Stimulated activated CD4-positive, alpha-beta T cell treated with anti-CD3 and anti-CD28 coated beads, Interleukin-15, amount 100 ng/mL, for 24 hours (primary cell): ENCODE measurements around the gene SEPTIN2.
"Not testable (repeated sequence)": the region's sequence is repeated elsewhere in the genome, so short reads cannot be mapped to it uniquely, and the experiment has no call there.

Experiments used
- DNase-seq: peaks from one replicate; pipeline ENCODE4 v3.0.0-alpha.2; 2020

SEPTIN2 gene

DNA sequence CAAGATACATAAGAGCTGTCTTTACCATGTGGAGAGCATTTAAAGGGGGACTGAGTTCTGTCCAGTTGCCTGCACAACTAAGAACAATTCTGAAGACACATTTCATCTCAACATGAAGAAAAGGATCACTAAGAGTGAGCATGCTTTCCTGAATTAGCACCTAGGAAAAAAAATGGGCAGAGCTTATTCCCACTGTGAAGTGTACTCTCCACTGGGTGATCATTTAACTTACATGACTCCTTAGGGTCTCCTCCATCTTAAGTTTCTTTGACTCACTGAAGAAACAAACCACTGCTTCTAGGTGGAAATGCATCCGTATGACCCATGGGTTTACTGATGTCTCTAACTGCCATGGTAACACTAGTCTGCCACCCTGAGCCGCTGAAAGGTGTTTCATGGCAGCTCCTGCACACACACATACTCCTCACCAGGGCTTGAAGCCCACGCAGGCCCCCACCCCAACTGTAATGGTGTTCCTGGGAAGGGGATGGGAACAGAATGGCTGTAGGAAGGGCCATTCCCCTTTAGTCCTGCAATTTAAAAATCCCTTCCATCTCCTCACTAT is 27.3 kb upstream of the SEPTIN2 start:
- no peak for DNase-seq

DNA sequence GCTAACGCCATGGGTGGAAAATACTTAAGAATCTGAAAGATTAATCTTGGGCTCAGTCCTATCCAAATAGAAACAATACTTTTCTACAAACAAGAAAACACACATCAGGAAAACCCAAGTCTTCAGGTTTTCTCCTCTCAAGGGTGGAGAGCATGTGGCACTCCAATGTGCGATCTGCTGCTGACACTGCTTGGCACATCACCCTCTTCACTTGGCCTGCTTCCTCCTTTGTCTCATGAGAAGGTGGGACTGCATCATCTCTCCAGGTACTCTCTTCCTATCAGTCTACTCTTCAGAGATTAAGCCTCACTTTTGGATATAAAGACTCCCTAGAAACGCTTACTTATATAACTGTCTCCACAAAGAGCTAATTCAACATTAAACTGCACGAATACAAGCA is 26.7 kb upstream of the SEPTIN2 start:
- no peak for DNase-seq

DNA sequence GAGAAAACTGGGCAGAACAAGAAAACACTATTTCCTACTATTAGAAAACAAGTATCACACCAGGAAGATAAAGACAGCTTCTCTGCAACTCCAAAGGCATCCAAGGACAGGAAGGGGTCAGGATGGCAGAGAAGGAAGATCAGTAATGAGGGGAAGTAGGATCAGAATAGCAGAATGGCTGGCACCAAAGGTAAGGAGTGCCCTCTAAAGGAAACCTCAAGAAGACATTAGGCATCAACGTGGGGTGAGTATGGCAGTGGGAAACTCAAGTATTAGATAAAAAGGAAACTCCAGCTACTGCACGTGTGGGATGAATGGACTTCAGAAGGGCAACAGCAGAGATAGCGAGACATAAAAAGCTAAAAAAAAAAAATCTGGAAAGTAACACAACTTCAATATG is 26.1 kb upstream of the SEPTIN2 start:
- DNase-seq: no peak

DNA sequence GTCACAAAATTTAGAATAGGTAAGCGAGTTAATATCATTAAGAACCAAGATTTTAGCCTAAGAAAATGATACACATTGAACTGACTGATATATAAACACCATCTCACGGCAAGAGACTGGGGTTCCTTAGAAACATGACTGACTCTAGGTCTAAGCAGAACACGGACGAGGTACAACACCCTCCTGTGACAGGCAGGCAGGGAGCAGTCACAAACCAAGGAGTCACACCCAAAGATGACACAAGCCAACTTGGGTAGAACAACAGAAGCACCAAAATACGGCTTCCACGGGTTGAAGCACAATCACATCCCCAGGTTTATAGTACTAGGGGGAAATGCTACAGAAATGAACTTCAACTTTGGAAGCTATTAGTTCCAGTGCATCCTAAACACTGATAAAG is 24.6 kb upstream of the SEPTIN2 start:
- no peak for DNase-seq

DNA sequence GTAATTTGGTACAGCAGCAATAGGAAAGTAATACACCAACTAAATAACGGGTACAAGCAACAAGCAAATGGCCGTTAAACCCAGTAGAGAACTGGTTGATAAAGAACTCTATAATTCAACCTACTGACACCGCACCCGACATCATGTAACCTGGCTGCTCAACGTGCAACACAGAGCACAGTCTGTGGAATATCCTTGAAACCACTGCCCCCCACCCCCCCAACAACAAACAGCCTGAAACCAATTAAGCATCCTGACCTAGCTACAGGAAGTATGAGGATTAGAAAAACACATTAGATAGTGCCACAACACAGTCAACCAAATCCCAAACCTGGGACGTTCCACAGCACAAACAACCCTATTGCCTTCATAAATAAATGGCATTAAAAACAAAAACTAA is 23.7 kb upstream of the SEPTIN2 start:
- DNase-seq: no peak

DNA sequence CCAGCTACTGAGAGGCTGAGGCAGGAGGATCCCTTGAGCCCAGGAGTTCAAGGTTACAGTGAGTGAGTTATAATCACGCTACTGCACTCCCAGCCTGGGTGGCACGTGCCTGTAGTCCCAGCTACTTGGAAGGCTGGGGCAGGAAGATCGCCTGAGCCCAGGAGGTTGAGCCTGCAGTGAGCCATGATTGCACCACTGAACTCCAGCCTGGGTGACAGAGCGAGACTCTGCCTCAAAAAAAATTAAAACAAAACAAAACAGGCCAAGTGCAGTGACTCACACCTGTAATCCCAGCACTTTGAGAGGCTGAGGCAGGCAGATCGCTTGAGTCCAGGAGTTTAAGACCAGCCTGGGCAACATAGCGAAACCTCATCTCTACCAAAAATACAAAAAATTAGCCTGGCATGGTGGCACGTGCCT is 22.3 kb upstream of the SEPTIN2 start:
- not testable (repeated sequence) for DNase-seq

DNA sequence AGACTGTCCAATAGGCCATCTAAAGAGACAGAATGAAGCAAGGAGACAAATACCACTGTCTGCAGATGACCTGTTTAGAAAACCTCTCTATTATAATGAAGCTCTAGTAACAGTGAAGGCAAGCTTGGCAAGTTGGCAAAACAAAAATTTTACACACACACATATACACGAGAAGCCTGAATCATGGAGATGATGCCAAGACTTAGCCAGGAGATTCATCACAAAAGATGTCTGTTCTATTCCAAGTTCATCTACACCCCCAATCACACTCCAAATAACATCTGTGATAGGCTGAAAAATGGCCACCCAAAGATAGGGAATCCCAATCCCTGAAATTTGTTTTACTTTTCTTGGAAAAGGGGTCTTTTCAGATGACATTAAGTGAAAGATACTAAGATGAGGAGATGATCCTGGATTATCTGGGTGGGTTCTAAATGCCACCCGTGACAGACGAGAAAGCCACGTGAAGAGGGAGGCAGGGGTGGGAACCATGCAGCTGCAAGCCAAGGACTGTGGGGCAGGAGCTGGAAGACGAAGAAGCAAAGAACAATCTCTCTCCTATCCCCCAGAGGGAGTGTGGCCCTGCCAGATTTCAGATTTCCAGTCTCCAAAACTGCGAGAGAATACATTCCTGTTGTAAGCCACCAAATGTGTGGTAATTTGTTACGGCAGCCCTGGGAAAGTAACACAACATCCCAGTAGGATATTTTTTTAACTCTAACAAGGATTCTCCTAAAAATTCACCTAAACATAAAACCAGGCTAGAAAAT is 20.2 kb upstream of the SEPTIN2 start:
- no peak for DNase-seq

DNA sequence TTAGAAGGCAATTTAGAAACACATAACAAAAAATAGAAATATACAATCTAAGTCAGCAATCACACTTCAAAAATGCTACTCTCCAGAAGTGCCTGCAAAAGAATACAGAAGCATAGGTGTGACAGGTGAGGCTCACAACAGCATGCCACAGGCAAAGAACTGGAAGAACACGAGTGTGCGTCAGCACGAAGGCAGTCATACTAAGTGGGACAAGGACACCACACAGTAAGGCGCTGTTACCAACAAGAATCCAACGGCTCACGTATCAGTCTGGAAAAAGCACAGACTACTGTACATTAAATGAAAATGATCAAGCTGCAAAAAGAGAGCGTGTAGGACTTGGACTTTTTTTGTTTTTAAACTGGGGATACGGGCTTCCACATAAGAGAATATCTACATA is 19.0 kb upstream of the SEPTIN2 start:
- no peak for DNase-seq

DNA sequence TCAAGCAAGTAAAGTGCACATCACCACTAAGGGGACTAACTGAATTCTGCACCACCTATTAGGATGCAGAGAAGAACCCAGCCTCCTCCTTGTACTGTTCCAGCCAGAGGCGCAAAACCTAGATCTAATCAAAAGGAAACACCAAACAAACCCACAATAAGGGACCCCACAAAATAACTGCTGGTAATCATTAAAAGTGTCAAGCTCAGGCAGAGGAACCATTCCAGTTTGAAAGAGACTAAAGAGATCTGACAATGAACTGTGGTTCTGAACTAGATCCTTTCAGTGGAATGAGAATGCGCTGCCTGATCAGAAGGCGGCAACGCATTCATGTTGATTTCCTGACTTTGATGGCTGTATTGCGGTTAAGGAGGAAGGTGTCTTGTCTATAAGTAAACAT is 17.1 kb upstream of the SEPTIN2 start:
- DNase-seq: no peak

DNA sequence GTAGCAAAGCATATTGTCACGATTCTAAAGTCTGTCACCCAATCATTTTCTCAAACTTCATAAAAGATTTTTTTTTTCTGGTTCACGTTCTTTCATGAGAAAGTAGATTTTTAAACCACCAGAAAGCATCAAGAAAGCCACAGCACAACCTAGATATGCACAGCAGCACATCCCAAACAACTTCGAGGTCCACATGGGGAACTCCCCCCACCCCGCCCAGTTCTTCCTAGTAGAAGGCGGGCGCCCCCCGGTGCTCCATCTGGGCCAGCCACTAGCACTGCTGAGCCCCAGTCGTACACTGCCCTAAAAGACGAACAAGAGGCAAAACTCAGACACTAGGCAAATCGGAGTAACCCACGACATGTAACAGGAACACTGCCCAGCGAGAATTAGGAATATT is 15.7 kb upstream of the SEPTIN2 start:
- DNase-seq: peak; percentile 41

DNA sequence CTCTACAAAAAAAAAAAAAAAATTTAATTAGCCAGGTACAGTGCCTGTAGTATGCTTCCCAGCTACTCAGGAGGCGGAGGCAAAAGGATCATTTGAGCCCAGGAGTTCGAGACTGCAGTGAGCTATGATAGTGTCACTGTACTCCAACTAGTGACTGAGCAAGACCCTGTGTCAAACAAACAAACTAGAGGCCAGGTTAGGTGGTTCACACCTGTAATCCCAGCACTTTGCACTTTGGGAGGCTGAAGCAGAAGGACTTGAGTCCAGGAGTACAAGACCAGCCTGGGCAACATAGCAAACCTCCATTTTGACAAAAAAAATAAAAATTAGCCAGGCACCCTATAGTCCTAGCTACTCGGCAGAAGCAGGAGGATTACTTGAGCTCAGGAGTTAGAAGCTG is 13.6 kb upstream of the SEPTIN2 start:
- DNase-seq: no peak

DNA sequence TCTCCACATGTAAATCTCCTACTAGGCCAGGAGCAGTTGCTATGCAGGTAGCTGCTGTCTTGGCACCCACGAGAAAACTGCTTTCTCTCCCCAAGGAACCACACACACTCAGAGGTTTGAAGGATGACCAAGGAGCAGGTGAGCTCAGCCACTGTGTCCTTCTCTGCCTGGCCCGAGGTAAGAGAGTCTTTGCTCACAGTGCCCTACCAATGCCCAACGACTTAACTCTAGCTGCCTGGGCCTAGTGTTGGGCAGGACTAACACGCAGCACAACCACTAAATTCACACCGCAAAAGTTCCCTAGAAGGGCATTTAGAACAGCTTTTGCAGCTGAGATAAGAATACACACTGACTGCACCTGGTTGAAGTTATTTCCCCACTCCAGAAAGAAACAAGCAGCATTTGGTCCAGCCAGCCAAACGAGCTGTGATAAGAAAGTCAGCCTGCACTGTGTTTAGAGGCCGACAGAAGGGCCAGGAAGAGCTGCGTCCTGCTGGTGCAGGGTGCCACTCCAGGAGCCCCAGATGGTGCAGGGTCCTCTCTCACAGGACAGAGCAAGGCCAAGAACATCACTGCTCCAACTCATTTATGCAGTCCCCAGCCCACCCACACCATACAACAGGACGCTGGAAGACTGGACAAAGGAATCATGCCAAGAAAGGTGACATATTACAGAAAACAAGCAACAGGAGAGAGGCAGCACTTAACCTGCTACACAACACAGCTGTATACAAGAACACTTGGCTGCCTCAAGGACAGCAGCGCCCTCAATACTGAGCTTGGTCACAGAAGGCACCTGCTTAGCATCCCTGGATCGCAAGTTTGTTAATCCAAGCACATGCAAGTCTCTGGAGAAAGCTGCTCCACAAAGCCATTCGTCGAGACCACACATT is 12.7 kb upstream of the SEPTIN2 start:
- DNase-seq: no peak

DNA sequence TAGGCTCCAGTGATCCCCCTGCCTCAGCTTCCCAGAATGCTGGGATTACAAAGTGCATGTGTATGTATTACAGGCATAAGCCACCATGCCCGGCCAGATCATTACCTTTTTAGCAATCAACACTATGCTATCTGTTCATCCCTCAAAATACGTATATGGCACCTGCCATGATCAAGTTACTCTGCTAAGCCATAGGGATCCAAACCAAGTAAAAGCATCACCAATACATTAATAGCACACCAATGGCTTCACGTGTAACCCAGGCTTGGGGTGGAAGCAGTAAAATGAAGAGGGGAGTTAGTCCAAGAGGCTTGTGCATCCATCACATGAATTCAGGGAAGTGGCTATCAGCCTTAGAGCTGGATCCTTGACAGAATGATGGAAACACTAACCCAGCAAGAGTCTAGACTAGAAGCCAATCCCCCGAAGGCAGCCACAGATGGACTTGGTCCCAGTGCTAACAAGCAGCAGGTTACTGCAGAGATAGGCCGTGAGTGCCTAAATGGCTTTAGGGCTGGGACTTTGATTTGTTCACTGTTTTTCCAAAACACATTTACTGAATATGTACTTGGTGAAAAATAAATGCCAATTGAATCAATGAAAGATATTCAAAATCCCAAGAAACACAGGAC is 11.6 kb upstream of the SEPTIN2 start:
- DNase-seq: no peak

DNA sequence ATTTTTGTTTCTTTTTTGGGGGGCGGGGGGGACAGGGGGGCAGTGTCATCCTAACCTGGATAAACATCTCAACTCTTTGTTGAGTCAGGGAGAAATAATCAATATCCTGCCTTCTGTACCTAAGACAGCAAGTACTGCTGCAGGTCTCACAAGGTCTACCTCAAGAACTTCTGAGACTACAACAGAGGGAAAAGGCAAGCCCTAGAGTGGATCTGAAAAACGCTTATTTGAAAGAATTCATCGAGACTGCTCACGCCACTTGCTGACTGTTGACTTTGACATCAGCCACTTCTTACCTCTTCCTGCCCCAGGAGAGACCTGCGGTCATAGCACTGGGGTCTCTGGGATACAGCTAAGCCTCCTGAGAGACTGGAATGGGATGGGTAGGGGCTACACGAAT is 8.7 kb upstream of the SEPTIN2 start:
- DNase-seq: no peak

DNA sequence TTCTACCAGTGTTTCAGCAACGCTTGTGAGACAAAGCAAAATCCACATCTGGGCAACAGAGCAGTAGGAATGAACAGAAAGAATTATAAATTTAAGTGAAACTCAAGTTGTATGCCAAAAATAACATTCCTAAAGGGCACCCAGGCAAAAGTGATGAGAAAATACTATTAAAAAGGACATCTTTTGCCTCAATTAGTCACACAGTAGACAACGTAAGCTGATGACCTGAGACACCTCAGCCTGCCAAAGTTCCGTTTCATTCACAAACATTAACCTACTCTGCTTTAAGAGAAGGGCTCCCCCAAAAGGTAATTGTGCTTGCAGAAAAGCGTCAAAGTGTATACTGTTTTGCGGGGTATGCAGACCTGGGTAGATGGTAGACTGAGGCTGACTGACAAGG is 7.5 kb upstream of the SEPTIN2 start:
- DNase-seq: no peak

DNA sequence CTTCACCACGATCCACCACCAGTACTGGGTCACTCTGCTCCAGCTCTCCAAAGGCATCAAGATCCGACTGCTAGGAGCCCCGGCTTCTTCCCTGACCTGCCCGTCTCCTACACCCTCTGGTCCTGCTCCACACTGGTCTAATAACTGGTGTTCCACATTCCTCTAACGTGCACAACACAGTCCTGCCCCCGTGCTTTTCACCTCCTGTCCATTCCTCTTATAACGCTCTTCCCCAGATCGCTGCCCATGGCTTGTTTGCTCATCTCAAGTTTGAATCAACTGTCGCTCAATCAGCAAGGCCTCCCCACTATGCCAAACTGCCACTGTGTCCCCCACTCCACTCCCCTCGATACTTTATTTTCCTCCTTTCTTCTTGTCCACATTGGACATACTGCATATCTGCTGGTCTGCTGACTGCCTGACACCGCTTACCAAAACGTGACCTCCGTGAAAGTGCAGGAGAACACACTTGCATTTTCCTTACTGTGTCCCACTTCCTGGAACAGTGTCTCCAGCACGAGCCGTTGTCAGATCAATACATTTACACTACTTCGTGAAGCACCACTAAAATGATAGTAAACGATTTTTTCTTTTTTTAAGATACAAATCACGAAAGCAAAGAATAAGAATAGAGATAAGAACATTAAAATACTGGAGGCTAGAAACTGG is 6.8 kb upstream of the SEPTIN2 start:
- DNase-seq: no peak

DNA sequence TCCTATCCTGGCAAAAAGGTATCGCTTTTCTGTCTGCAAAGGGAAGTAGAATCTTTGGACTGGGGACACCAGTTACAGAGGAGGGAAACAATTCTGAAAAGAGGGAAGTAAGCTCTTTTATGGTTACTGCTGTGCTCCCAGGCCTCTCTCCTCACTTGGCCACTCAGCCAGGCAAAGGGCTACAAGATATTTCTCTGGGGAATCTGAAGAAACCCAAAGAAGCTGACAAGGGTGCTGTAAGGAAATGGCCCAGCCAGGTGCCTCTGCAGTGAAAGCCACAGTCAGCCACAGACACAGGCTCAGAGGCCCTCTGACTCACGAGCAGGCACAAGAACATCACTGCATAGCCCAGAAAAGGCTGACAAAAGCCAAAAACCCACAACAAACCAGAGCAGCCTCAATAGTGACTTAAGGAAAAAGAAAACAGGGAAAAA is 6.0 kb upstream of the SEPTIN2 start:
- DNase-seq: peak; percentile 77

DNA sequence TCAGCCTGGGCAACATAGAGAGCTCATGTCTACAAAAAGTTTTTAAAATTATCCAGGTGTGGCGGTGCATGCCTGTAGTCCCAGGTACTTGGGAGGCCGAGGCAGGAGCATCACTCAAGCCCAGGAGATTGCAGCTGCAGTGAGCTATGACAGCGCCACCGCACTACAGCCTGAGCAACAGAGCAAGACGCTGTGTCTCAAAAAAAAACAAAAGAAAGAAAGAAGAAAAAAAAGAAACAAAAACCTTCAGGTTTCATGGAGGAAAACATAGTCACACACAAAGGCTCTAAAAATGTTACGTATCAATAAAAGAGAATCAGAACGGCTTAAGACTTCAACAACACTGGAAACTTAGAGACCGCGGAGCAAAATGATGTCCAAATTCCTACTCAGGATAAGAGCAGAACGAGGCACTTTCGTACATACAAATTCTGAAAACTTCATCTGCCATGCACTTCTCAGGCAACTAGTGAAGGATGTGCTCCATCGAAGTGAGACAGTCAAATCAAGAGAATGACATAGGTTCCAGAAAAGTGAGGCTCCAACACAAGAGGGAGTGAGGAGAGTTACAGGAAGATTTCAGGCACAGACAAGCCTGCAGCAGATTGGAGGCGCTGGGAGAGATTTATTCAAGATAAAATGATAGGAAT is 4.7 kb upstream of the SEPTIN2 start:
- no peak for DNase-seq

DNA sequence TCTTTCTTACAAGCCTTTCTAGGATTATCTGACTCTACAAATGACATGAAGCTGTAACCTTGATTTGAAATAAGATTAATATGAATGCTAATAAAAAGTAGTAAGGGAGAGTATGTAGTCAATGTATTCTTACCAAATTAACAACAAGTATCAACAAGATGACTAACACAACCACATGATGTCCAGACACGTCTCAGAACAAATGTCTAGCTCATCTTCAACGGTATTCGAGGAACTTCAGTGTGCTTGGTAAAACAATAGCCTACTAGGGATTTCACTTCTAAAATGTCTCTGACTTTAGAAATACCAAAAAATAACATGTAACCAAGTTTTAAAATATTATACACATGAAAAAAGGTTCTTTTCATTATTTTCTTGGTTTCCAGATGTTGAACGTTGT is 3.6 kb upstream of the SEPTIN2 start:
- DNase-seq: no peak

DNA sequence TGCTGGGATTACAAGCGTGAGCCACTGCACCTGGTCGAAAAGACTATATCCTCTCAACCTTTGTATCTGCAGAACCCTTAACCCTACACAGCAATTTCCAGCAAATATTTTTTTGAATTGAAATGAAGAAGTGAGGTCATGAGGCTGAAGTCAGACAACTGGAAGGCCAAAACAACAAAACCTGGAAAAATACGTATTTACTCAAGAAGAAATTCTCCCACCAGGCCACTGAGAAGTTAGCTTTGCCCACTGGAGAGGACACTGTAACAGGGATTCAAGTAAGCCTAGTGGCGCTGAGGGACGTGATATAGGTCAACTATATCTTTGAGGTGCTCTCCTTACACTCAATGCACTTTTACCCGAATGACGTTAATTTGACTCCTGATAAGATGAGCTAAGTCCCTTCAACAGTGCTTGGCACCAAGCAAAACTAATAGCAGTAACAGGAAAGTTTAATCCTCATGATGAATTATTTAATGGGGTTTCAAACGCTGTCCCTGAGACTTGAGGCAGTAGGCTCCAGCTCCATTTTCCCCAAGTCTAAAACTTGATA is 2.1 kb upstream of the SEPTIN2 start:
- DNase-seq: no peak

DNA sequence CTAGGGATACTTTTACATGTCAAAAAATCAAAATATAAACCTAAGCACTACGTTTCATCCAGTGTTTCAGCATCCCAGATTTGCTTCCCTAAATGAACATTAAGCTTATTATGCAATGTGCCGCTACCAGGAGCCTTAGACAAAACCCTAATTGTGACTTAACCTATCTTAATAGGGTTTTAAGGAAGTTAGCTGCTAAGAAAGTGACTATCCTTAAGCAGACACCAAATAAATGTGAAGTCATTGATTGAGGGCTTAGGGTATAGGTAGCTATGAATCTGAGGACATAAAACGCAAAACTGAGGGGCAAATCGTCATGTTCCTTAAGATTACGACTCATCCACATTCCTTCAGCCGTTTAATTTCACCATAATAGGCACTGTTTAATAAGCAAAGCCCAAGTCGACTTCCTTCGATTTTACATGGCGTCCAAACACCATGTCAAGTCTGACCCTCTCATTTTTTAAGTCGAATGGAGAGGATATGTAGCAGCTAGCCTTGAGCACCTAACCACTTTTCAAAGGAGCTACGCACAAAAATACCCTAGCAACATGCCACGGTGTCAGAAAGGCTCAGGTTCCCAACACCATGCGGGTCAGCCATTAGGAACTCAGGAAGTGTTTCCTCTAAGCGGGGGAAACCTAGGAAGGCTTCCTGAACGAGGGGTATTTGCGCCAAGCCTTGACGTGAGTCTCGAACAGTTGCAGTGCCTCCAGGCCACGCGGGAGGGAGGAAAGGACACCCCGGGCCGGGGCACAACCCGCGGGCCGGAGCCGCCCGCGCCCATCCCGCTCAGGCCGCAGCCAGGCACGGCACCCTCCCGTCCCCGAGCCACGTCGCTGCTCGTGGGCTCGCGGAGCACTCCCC is 1.3 kb upstream of the SEPTIN2 start:
- no peak for DNase-seq
